Thymus (tissue), 11 donors: ENCODE results near the gene AIPL1. TPM values are rescaled to one million over a fixed set of nuclear protein-coding genes. Genes with fewer than 3 reads are reported as not detected.

Experiments used
- DNase-seq, 9 donors: peaks; one replicate each; pipeline ENCODE4 v3.0.0-alpha.2; 2013; ENCODE audit warnings: low spot score in 9 of 9, low read depth in 6 of 9, missing footprints in 1 of 9
- H3K27ac ChIP-seq, 2 donors: one replicate each; pipeline ENCODE4 v1.5.1; 2013; ENCODE audit warnings: control low read depth in 1 of 2, low read depth in 1 of 2, low read length in 1 of 2, mild to moderate bottlenecking in 1 of 2, moderate library complexity in 1 of 2
- H3K27me3 ChIP-seq, 2 donors: one replicate each; pipeline ENCODE4 v1.5.1; 2013; ENCODE audit warnings: low read length in 1 of 2; ENCODE audit not compliant: control insufficient read depth in 2 of 2, insufficient read depth in 1 of 2
- H3K36me3 ChIP-seq, 2 donors: one replicate each; pipeline ENCODE4 v1.5.1; 2013; ENCODE audit warnings: low read length in 1 of 2, mild to moderate bottlenecking in 1 of 2, moderate library complexity in 1 of 2; ENCODE audit not compliant: control insufficient read depth in 2 of 2, insufficient read depth in 2 of 2
- H3K4me1 ChIP-seq, 2 donors: one replicate each; pipeline ENCODE4 v1.5.1; 2013; ENCODE audit warnings: low read length in 2 of 2; ENCODE audit not compliant: control insufficient read depth in 2 of 2, insufficient read depth in 2 of 2
- H3K4me3 ChIP-seq, 2 donors: one replicate each; pipeline ENCODE4 v1.5.1; 2013; ENCODE audit warnings: low read length in 2 of 2, control low read depth in 1 of 2, mild to moderate bottlenecking in 1 of 2
- H3K9me3 ChIP-seq, 2 donors: one replicate each; pipeline ENCODE4 v1.5.1; 2013; ENCODE audit warnings: low read length in 1 of 2, mild to moderate bottlenecking in 1 of 2; ENCODE audit not compliant: control insufficient read depth in 2 of 2, insufficient read depth in 1 of 2
- WGBS: extraction: QIAGEN DNeasy Blood & Tissue Kit; methylation state at CpG from one replicate; pipeline ENCODE4 v1.1.7; 2013; 5-methylcytosine and 5-hydroxymethylcytosine counted together
- polyA plus RNA-seq: library from polyadenylated mRNA; stranded (reverse); fragments of 200-250 nt; gene quantifications from one replicate; pipeline ENCODE4 v1.2.3, GENCODE V29; 2013
- total RNA-seq: library from RNA; stranded (reverse); fragments of 120-200 nt; gene quantifications from one replicate; pipeline ENCODE4 v1.2.4, GENCODE V29; 2013
- donor health status: healthy.

Gene AIPL1
- total and polyA plus RNA-seq, 2 donors: 0.05 to 0.14 TPM

DNA sequence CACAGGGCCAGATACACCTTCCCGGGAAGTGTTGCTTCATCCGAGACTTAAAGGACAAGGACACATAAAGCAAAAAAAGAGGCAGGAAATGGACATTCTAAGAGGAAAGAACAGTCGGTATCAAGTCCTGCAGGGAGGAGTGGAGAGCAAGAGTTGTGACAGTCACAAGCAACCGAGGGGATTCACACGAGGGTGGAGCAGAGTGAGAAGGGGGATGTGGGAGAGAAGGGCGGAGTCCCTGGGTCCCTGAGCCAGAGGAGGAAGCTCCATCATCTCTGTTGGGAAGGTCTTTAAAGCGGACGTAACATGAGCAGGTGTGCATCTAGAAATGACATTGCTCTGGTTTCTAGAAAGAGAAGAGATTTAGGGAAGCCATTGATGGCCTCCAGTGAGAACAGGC, 47.1 kb downstream of the AIPL1 start:
- Histone ChIP-seq H3K36me3 (no peaks in the 10 kb centered on the region), H3K4me1 (no peaks in the 10 kb centered on the region), H3K4me3 (no peak overlapping the region), H3K9me3 (no peaks in the 10 kb centered on the region), H3K27ac (no peak overlapping the region), H3K27me3 (no peaks in the 10 kb centered on the region)
- WGBS: 72% methylated on average over 8 of the region's 8 CpGs
- DNase-seq: no peak

DNA sequence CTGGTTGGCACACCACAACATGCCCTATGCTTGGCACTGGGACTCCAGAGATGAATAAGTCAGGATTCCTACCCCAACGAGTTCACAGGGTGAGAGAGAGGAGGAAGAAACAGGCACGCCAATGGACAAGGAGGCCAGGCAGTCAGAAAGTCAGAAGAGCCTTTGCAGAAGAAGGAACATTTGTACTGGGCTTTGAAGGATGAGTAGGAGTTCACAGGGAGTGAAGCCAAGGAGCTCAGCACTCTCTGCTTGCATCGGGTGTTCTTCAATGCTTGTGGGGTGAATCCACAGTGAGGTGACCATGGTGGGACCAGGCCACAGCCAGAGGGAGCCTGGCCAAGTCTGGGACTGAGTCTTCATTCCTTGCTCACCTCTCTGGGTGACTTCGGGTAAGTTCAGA, 47.5 kb downstream of the AIPL1 start:
- no peak overlapping the region for H3K27ac ChIP-seq
- WGBS: 90% methylated on average over 4 of the region's 4 CpGs
- H3K4me3 ChIP-seq: no peak overlapping the region
- no peaks in the 10 kb centered on the region for H3K27me3 ChIP-seq
- no peaks in the 10 kb centered on the region for H3K4me1 ChIP-seq
- H3K36me3 ChIP-seq: no peaks in the 10 kb centered on the region
- H3K9me3 ChIP-seq: no peaks in the 10 kb centered on the region
- DNase-seq: no peak

DNA sequence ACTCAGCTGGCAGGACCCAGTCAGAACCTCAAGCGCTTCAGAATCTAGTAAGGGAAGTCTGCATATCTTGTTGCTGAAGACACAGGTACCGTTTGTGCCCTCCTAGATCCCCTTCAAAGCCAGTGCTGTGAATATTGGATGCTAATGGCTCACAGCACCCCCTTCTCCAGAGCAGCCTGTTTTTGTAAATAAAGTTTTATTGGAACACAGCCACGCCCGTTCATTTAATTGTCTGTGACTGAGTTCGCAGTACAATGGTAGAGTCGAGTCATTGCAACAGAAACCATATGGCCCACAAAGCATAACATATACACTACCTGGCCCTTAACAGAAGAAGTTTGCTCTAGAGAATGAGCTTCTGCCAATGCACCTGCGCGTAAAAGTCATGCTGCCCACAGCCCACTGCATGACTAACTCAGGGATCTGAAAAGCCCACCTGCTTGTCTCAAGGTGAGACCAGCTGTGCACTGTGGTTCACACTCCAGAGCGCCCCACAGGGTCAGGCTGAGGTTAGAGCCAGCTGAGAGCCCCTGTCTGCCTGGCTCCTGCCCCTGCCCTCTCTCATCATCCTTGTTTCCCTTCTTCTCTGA, 48.8 kb downstream of the AIPL1 start:
- WGBS: 92% methylated on average over 9 of the region's 9 CpGs

DNA sequence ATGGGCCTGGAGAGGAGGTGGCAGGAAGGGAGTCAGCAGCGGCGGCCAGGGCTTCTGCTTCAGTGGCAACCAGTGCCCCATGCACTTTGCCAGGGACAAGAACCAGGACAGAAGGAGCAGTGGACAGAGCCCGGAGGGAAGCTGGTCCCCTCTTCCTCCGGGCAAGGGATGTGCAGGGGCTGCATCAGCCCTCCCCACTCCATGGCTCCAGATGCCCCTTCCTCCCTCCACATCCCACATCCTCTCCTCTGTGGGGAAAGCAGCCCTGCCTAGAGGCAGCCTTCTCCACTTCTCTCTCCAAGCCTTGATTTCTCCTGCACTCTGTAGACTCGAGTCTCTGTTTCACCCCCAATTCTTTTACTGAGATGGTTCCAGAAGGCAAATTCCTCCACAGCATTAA, 50.4 kb downstream of the AIPL1 start:
- DNase-seq: no peak
- H3K27ac ChIP-seq: no peak overlapping the region
- 87% methylated on average over 5 of the region's 5 CpGs for WGBS
- no peak overlapping the region for H3K4me3 ChIP-seq
- no peaks in the 10 kb centered on the region for H3K9me3 ChIP-seq
- H3K27me3 ChIP-seq: no peaks in the 10 kb centered on the region
- H3K36me3 ChIP-seq: no peaks in the 10 kb centered on the region
- H3K4me1 ChIP-seq: no peaks in the 10 kb centered on the region

More for the DNA sequence above, 48.8 kb downstream of the AIPL1 start:
- no peak for DNase-seq
- H3K27me3 ChIP-seq: no peaks in the 10 kb centered on the region
- no peak overlapping the region for H3K4me3 ChIP-seq
- H3K27ac ChIP-seq: no peak overlapping the region
- no peaks in the 10 kb centered on the region for H3K36me3 ChIP-seq
- H3K4me1 ChIP-seq: no peaks in the 10 kb centered on the region
- no peaks in the 10 kb centered on the region for H3K9me3 ChIP-seq

DNA sequence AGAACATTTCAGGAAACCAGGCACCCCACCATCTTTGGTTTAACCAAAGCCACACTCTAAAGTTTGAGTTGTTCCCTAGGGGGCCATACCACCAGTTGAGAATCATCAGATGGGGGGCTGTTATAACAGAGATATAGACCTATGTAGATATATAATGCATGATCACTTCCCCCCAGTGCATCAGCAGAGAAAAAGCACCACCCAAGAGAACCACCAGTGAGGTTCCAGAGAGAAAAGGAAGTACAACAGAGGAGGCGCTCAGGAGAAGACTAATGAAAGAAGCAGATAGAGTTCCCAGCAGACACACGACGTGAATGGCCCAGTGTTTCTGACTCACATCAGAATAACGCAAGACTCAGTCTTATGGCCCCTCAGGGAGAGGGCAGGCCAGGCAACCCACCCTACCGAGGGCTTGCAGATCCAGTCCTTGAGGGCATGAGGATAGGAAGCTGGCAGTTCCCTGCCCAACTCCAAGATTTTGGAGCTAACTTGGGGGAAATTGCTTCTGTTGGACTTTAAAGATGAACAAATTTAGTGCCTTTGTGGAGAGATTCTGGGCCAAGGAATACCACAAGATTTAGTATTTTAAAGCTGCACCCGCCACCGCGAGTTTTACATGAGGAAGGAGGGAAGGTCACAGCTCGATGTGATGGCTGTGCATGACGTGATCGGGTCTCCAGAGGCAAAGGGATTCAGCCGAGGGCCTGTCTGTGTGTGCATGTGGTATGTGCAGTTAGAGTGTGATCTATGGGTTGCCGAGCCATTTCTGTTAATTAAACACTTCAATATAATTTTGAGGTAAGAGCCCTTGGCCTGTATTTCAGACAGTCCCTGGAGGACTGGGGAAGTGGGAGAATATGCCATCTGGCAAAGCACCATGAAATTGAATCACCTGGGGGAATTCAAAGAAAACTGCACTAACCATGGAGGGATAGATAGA, 53.1 kb downstream of the AIPL1 start:
- Histone ChIP-seq H3K9me3 (no peaks in the 10 kb centered on the region), H3K27me3 (no peaks in the 10 kb centered on the region), H3K4me1 (no peaks in the 10 kb centered on the region), H3K36me3 (no peaks in the 10 kb centered on the region), H3K4me3 (no peak overlapping the region), H3K27ac (no peak overlapping the region)
- WGBS: 90% methylated on average over 13 of the region's 13 CpGs
- no peak for DNase-seq

DNA sequence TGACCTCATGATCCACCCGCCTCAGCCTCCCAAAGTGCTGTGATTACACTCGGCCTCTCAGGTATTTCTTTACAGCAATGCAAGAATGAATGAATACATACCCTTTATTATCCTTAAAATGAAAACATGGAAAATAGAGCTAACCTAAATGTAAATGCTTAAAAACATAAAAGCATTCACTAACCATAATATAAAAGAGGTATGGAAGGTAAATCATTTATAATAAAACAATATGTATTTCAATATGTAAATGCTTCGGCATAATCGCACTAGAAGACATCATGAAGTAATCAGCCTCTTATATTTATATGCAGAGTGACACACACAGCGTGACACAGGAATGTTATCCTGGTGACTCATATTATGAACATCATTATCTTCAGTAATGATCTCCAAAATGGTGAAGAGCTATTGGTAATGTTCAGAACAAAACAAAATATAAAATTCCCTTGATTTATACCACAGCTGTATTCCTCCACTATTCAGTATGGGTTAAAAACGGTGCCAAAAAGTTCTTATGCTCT, 53.9 kb downstream of the AIPL1 start:
- 93% methylated on average over 6 of the region's 6 CpGs for WGBS
- Histone ChIP-seq H3K4me1 (no peaks in the 10 kb centered on the region), H3K9me3 (no peaks in the 10 kb centered on the region)

DNA sequence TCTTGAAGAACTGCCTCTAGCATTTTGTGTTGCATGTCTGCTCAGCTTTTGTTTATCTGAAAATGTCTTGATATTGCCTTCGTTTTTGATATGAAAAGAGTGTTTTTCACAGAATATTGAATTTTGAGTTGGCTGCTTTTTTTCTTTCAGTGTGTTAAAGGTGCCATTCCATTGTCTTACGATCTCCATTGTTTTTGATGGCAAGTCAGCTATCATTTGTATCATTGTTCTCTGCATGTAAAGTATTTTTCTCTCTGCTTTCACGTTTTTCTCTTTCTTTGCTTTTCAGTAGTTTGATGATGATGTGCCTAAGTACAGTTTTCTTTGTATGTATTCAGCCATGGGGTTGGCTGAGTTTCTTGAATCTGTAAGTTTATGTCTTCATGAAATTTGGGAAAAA, 57.0 kb downstream of the AIPL1 start:
- Histone ChIP-seq H3K27ac (no peak overlapping the region), H3K27me3 (peaks cover 0 to 8% of the 10 kb centered on the region in 2 donors), H3K36me3 (no peaks in the 10 kb centered on the region), H3K4me3 (no peak overlapping the region), H3K4me1 (no peaks in the 10 kb centered on the region), H3K9me3 (no peaks in the 10 kb centered on the region)
- no peak for DNase-seq
- 79% methylated on average over 3 of the region's 3 CpGs for WGBS

More for the DNA sequence above, 53.9 kb downstream of the AIPL1 start:
- H3K27ac ChIP-seq: no peak overlapping the region
- DNase-seq: no peak
- no peak overlapping the region for H3K4me3 ChIP-seq
- H3K36me3 ChIP-seq: no peaks in the 10 kb centered on the region
- H3K27me3 ChIP-seq: no peaks in the 10 kb centered on the region

DNA sequence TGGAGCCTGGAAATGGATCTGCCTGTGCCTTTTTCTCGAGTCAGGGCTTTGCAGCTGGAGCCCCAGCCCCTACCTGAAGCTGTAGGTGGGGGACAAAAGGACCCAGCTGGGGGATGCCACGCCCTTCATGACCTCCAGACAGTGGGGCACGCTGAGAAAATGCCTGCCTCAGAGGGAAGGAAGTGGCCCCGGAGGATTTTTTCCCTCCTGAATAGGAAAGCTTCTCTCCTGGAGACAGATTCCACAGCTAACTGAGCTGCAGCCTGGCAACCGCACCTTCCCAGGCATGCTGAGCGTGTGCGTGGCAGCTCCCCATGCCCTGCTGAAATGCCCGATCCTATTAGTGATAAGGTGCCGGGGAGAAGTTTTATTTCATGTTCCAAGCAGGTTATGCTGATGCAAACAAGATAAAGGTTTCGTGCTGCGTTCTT, 58.0 kb downstream of the AIPL1 start:
- Histone ChIP-seq H3K27me3 (peaks cover 0 to 8% of the 10 kb centered on the region in 2 donors), H3K36me3 (no peaks in the 10 kb centered on the region), H3K4me1 (no peaks in the 10 kb centered on the region), H3K27ac (no peak overlapping the region), H3K4me3 (no peak overlapping the region), H3K9me3 (no peaks in the 10 kb centered on the region)
- WGBS: 73% methylated on average over 11 of the region's 11 CpGs
- DNase-seq: no peak

DNA sequence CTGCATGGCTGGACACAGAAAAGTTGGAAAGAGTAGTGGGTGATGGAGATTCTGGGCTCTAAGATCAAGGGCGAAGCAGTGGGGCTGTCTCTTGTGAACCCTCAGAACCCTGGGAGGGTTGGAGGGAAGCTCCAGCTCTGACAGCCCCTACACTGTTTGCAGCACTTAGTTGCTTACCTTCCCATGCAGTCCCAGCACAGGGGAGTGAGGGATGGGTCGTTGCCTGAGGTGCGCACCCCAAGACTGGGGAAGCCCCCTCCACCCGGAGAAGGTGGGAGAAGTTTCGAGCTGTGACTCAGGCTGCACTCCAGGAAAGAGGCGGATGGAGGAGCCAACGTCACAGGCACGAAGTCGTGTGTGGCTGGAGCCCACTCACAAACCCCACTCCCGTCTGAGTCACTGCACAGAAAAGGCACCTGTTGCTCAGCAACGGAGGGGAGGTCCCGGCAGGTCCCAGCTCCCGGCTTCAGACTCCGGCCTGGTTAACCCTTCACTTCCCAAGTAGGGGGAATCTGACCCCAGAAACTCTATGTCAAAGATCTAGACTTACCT, 60.1 kb downstream of the AIPL1 start:
- Histone ChIP-seq H3K27me3 (peaks cover 0 to 8% of the 10 kb centered on the region in 2 donors), H3K36me3 (no peaks in the 10 kb centered on the region)

More for the DNA sequence above, 60.1 kb downstream of the AIPL1 start:
- H3K27ac ChIP-seq: no peak overlapping the region
- H3K4me3 ChIP-seq: no peak overlapping the region
- WGBS: 12% methylated on average over 14 of the region's 14 CpGs
- H3K9me3 ChIP-seq: no peaks in the 10 kb centered on the region
- no peaks in the 10 kb centered on the region for H3K4me1 ChIP-seq
- no peak for DNase-seq
